Adrenal gland (tissue), 5 donors: ENCODE results near the gene SAFB.

Experiments
- POLR2A ChIP-seq, 2 donors: fragments of 450-650 bp; IDR thresholded peaks; one replicate each; pipeline ENCODE4 v1.6.1; 2017; ENCODE audit warnings: antibody characterized with exemption in 2 of 2, mild to moderate bottlenecking in 2 of 2, moderate library complexity in 1 of 2
- TF ChIP-seq, protein P1 (sequence below), 6 experiments: fragments of 450-650 bp in 4 of 6; fragments of 200-600 bp in 2 of 6; sonication (generic) in 1 of 6; IDR thresholded peaks; 1 replicate in 5 of 6; 2 replicates in 1 of 6; pipeline versions ENCODE4 v1.5.1 to v1.8.0; 2016 to 2021; ENCODE audit warnings: antibody characterized with exemption in 6 of 6, mild to moderate bottlenecking in 2 of 6, moderate library complexity in 1 of 6
- donor health status: DM: no; HTN: no; CAD: no.

DNA sequence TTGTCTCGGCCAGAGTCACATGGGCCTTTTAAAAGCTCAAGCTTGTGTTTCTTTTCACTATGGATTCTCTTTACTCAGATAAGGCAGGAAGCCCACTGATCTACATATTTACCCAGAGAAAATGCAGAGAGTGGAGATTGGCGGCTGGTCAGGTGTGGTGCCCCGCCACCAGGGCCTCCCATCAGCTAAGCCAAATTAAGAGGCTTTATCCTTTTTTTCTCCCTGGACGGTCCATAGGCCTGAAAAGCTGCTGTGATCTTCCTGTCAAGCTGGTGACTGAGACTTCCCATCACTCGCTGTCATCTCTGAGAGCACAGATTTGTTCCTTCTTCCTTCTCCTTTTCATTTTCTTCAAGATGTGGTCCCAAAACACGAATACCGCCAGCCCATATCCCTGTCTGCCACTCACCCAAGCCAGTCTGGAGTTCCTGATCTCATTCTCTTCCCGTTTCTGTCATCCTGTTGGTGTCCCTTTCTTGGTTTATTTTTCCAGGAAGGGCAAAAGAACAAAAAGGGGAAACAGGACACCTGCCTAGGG lies 1.9 kb downstream of the SAFB start:
- TF ChIP-seq, protein P1, sequence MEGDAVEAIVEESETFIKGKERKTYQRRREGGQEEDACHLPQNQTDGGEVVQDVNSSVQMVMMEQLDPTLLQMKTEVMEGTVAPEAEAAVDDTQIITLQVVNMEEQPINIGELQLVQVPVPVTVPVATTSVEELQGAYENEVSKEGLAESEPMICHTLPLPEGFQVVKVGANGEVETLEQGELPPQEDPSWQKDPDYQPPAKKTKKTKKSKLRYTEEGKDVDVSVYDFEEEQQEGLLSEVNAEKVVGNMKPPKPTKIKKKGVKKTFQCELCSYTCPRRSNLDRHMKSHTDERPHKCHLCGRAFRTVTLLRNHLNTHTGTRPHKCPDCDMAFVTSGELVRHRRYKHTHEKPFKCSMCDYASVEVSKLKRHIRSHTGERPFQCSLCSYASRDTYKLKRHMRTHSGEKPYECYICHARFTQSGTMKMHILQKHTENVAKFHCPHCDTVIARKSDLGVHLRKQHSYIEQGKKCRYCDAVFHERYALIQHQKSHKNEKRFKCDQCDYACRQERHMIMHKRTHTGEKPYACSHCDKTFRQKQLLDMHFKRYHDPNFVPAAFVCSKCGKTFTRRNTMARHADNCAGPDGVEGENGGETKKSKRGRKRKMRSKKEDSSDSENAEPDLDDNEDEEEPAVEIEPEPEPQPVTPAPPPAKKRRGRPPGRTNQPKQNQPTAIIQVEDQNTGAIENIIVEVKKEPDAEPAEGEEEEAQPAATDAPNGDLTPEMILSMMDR (IDR thresholded peaks at IDR 0.05): no peak
- no peak for TF ChIP-seq POLR2A (IDR thresholded peaks at IDR 0.05)
